Measurements from ENCODE around the gene SLF2.

SLF2 gene

DNA sequence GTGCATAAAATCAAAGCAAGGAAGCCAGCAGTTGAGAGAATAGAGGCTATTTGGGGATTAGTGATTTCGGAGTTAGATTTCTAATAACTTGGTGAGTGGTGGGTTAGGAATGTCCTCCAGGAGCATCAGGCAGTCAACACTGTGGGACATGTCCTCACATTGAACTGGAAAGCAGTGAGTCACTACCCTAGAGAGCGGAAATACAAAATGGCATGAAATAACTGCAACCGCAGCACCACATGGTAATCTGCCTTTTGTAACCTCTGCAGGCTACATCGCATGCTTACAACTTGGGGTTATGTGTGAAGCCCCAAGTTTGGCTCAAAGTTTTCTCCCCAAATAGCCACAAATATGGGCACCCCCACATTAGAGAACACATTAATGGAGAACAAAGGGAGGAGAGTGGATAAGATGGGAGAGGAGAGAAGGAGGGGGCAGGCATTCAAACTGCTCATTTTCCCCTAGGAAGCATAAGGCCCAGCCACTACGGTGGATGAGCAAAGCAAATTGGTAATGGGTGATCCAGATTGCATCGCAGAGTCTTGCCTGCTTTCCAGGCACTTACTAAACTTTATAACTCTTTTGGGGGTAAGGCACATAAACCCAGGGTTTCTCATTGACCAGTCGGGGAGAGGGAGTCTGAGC lies 22.0 kb upstream of the SLF2 start:
- no peak overlapping the region for H3K4me3 ChIP-seq (replicated peaks; ENCODE audit: low read depth, low read length)
- TF ChIP-seq, protein P1, sequence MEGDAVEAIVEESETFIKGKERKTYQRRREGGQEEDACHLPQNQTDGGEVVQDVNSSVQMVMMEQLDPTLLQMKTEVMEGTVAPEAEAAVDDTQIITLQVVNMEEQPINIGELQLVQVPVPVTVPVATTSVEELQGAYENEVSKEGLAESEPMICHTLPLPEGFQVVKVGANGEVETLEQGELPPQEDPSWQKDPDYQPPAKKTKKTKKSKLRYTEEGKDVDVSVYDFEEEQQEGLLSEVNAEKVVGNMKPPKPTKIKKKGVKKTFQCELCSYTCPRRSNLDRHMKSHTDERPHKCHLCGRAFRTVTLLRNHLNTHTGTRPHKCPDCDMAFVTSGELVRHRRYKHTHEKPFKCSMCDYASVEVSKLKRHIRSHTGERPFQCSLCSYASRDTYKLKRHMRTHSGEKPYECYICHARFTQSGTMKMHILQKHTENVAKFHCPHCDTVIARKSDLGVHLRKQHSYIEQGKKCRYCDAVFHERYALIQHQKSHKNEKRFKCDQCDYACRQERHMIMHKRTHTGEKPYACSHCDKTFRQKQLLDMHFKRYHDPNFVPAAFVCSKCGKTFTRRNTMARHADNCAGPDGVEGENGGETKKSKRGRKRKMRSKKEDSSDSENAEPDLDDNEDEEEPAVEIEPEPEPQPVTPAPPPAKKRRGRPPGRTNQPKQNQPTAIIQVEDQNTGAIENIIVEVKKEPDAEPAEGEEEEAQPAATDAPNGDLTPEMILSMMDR (IDR thresholded peaks at IDR 0.05; ENCODE audit: low read length, missing control alignments): no peak
- DNase-seq (ENCODE audit: low read depth): peak; percentile 95

DNA sequence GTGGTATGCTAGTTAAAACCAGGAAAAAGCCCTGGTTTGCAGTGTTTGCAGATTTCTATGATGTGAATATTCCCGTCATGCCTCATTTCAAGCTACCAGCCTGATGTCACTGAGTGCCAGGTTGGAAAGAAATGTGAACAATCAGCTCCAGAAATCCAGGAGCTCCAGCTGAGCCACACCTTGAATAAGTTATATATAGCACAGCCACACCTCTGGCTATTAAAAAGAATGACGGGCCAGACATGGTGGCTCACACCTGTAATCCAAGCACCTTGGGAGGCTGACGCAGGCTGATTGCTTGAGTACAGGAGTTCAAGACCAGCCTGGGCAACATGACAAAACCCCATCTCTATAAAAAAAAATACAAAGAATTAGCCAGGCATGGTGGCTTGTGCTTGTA lies 18.7 kb upstream of the SLF2 start:
- H3K4me3 ChIP-seq (replicated peaks; ENCODE audit: low read depth, low read length): no peak overlapping the region
- no peak for DNase-seq (ENCODE audit: low read depth)
- TF ChIP-seq, protein P1 (IDR thresholded peaks at IDR 0.05; ENCODE audit: low read length, missing control alignments): no peak

DNA sequence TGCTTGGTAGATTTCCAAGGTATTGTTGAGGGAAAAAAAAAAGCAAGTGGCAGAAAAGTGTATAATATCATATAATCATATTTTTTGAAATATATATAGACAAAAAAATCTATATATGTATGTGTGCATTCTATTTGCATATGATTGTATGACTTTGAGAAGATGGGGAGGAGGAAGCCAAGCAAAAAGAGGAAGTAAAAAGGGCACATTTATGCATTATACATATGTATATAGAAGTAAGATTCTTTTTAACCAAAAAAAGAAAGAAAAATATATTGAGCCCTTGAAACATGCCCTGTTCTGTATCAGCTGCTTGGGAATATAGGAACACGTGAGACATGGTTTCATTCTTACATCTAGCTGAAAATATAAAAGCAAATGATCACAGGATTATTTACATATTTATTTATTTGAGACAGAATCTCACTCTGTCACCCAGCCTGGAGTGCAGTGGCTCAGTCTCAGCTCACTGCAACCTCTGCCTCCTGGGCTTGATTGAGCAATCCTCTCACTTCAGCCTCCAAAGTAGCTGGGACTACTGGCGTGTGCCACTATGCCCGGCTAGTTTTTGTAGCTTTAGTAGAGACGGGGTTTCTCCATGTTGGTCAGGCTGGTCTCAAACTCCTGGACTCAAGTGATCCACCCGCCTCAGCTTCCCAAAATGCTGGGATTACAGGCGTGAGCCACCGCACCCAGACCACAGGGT lies 18.0 kb upstream of the SLF2 start:
- TF ChIP-seq, protein P1 (IDR thresholded peaks at IDR 0.05; ENCODE audit: low read length, missing control alignments): no peak
- no peak overlapping the region for H3K4me3 ChIP-seq (replicated peaks; ENCODE audit: low read depth, low read length)
- no peak for DNase-seq (ENCODE audit: low read depth)

DNA sequence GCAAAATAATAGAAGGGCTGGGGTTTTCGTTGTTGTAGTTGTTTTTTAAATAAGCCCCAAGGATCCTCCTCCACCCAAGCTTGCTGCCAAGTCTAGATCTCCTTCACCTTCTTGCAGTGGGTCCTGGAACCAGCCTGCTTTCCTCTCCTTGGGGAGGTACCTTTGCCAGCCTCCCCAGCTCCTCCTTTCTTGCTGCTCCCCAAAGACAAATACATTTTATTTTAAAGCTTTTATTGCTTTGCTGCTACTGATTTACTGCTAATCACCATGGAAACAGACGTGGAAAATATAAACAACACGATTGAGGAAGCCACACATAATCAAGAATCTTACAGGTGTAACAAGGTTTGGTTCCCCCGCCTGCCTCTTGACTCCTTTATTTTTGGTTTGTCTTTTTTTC lies 17.4 kb upstream of the SLF2 start:
- no peak overlapping the region for H3K4me3 ChIP-seq (replicated peaks; ENCODE audit: low read depth, low read length)
- TF ChIP-seq, protein P1 (IDR thresholded peaks at IDR 0.05; ENCODE audit: low read length, missing control alignments): no peak
- no peak for DNase-seq (ENCODE audit: low read depth)

DNA sequence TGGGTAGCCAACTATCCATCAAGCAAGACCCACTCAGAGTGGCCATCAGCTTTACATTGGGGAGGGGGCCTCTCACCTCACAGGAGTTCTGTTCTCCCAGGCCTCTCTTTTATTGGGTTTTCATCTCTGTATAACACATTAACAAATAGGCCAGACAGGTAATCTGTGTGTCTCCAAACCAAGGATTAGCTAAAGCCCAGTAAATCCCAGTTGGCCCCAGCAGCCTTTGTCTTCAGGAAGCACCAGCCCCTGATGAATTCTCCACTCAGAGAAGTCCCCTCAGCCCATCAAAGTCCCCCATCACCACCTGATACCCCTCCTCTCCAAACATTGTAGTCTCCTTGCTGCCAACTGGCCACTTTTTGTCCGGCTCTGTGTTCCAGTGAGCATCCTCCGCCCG lies 16.9 kb upstream of the SLF2 start:
- no peak for DNase-seq (ENCODE audit: low read depth)
- TF ChIP-seq, protein P1 (IDR thresholded peaks at IDR 0.05; ENCODE audit: low read length, missing control alignments): no peak
- H3K4me3 ChIP-seq (replicated peaks; ENCODE audit: low read depth, low read length): no peak overlapping the region

DNA sequence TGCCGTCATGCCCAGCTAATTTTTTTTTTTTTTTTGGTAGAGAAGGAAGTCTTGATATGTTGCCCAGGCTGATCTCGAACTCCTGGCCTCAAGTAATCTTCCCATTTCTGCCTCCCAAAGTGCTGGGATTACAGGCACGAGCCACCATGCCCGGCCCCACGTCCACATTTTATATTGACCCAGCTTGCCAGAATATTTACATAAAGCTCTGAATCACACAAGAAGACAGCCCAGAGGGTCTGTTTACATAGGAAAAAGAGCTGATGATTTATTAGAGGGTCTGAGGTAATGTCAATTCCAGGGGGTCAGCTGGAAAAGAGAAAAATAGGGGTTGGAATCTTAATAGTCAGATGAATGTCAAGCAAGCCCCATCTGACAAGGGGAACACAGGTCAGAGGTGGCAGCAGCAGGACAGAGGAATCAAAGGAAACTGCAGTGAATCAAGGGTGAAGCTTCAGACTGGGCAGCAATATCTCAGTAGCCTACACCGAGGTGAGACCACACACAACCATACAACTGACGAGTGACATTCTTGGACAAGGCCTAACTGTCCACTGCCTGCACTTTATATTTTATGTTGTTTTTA lies 15.8 kb upstream of the SLF2 start:
- no peak overlapping the region for H3K4me3 ChIP-seq (replicated peaks; ENCODE audit: low read depth, low read length)
- DNase-seq (ENCODE audit: low read depth): no peak
- TF ChIP-seq, protein P1 (IDR thresholded peaks at IDR 0.05; ENCODE audit: low read length, missing control alignments): no peak

Measured in fibroblast of pulmonary artery (primary cell).